Activated T-cell treated with anti-CD3 and anti-CD28 coated beads, Interleukin-2, amount 50 U/mL, for 24 hours (primary cell): Measurements from ENCODE around the gene LAT.

ENCODE experiments used
- DNase-seq: peaks from one replicate; pipeline ENCODE4 v3.0.0-alpha.2; 2020
- H3K27ac Mint-ChIP-seq: 2 replicates; pipeline ENCODE4 v1.8.0; 2020; ENCODE audit warnings: mild to moderate bottlenecking, mixed read lengths
- H3K27me3 Mint-ChIP-seq: 2 replicates; pipeline ENCODE4 v1.8.0; 2020; ENCODE audit warnings: mixed read lengths
- H3K36me3 Mint-ChIP-seq: 2 replicates; pipeline ENCODE4 v1.8.0; 2020; ENCODE audit warnings: low read depth, mixed read lengths
- H3K4me1 Mint-ChIP-seq: 2 replicates; pipeline ENCODE4 v1.8.0; 2020; ENCODE audit warnings: low read depth, mixed read lengths
- H3K4me3 Mint-ChIP-seq: 2 replicates; pipeline ENCODE4 v1.8.0; 2020; ENCODE audit warnings: mild to moderate bottlenecking, moderate library complexity, mixed read lengths
- H3K9me3 Mint-ChIP-seq: 2 replicates; pipeline ENCODE4 v1.8.0; 2020; ENCODE audit warnings: mixed read lengths

The LAT gene

DNA sequence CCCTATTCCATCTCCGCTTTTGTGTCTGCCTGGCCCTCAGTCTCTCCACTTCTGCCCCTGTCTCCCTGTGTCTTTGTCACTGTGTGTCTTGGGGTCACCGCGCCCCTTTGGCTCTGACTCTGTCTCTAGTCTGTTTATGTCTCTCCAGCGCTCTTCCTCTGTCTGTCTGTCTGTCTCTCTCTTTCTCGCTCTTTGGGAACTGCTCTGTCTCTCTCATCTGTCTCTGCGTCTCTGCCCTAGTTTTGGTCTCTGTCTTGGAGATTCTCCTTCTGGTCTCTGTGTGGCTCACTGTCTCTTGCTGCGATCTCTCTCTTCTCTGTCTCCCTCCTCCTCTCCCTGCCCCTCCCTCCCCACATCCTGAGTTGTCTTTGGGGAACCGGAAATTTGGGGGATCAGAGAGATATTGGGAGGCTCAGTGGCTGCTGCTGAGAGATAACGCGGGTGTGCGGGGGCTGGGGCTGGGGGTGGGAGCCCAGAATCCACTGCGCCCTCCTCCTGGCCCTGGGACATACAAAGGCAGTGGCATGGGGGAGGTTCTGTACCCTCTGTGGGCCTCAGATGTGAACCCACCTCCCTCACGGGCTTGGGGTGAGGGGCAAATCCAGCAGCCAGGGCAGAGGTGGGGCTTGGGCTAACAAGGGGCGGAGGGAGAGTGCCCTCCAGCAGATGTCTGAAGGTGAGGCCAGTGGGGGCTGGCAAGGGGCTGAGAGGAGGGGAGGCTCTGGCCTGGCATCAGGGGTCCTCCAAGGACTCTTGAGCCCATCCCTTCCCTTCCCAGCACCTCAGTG lies 24.4 kb downstream of the LAT start:
- Mint-ChIP-seq H3K4me3 (peak overlapping the region; percentile 49), H3K4me1 (peaks cover 81% of the 10 kb centered on the region), H3K36me3 (no peaks in the 10 kb centered on the region), H3K27ac (peak overlapping the region; percentile 93), H3K27me3 (no peaks in the 10 kb centered on the region), H3K9me3 (no peaks in the 10 kb centered on the region)
- peak; percentile 64 for DNase-seq

GRCh38 chr16:29009838-29010166 lies 24.9 kb downstream of the LAT start:
- no peaks in the 10 kb centered on the region for H3K27me3 Mint-ChIP-seq
- no peaks in the 10 kb centered on the region for H3K36me3 Mint-ChIP-seq
- DNase-seq = no peak
- no peaks in the 10 kb centered on the region for H3K9me3 Mint-ChIP-seq
- H3K4me3 Mint-ChIP-seq = no peak overlapping the region
- H3K4me1 Mint-ChIP-seq = peaks cover 82% of the 10 kb centered on the region
- H3K27ac Mint-ChIP-seq = peak overlapping the region; percentile 93

DNA sequence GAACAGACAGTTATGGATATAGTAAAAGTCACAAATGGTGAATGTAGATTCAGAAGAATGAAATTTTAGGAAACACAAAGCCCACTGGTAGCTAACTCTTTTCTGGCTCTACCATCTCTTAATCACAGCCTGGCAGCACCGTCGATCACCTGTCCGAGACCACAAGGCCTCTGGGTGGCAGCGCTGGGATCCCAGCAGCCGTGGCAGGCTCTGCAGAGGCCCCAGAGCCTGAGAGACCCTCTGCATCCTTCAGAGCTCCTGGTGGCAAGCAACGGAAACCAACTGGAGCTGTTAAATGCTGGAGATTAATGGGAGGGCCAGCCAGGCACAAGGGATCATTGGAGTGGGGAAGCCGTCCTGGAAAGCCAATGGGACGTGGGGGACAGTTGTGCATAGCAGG lies 26.3 kb downstream of the LAT start:
- Mint-ChIP-seq H3K36me3 (no peaks in the 10 kb centered on the region), H3K27ac (peak overlapping the region; percentile 29), H3K4me3 (no peak overlapping the region), H3K9me3 (no peaks in the 10 kb centered on the region), H3K27me3 (no peaks in the 10 kb centered on the region), H3K4me1 (peaks cover 79% of the 10 kb centered on the region)
- DNase-seq = no peak

DNA sequence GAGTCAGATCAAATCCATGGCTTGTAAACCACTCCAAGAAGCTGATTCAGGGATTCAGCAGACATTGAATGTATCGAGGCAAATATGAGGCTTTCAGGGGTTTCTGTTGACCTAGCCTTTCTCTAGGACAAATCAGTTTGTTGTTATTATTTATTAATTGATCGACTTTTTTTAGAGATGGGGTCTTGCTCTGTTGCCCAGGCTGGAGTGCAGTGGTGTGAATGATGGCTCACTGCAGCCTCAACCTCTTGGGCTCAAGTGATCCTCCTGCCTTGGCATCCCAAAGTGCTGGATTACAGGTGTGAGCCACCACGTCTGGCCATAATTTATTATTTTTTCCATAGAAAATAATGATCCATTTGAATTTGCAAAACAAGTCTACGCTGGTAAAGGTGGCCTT lies 27.0 kb downstream of the LAT start:
- Mint-ChIP-seq H3K4me3 (no peak overlapping the region), H3K4me1 (peaks cover 77% of the 10 kb centered on the region), H3K9me3 (no peaks in the 10 kb centered on the region), H3K36me3 (no peaks in the 10 kb centered on the region), H3K27ac (peak overlapping the region; percentile 93), H3K27me3 (no peaks in the 10 kb centered on the region)
- DNase-seq = no peak

GRCh38 chr16:29012913-29013553 lies 28.2 kb downstream of the LAT start:
- Mint-ChIP-seq H3K4me1 (peaks cover 68% of the 10 kb centered on the region), H3K36me3 (no peaks in the 10 kb centered on the region)
- DNase-seq = no peak

DNA sequence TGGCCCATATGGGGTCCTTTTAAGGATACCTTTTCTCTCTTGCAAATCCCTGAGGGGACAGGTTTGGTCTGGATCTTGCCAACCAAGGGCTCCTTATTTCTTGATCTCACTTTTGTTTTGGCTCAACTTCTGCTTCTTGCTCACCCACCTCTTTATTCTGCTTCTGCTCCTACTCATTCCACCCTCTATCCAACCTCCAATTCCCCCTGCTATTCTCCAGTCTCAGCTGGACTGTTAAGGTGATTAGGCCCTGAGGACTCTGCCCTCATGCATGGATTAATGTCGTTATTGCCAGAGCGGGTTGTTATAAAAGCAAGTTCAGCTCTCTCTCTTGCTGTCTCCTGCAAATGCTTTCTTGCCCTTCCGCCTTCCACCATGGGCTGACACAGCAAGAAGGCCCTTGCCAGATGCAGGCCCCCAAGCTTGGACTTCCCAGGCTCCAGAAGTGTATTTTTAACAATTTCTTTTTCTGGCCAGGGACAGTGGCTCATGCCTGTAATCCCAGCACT lies 29.8 kb downstream of the LAT start:
- no peaks in the 10 kb centered on the region for H3K27me3 Mint-ChIP-seq
- no peaks in the 10 kb centered on the region for H3K36me3 Mint-ChIP-seq
- no peaks in the 10 kb centered on the region for H3K9me3 Mint-ChIP-seq
- no peak for DNase-seq
- H3K4me1 Mint-ChIP-seq = peaks cover 61% of the 10 kb centered on the region
- H3K4me3 Mint-ChIP-seq = no peak overlapping the region
- peak overlapping the region; percentile 93 for H3K27ac Mint-ChIP-seq

More at GRCh38 chr16:29012913-29013553, 28.2 kb downstream of the LAT start:
- H3K4me3 Mint-ChIP-seq = peak overlapping the region; percentile 11
- no peaks in the 10 kb centered on the region for H3K9me3 Mint-ChIP-seq
- H3K27me3 Mint-ChIP-seq = no peaks in the 10 kb centered on the region
- peak overlapping the region; percentile 93 for H3K27ac Mint-ChIP-seq

DNA sequence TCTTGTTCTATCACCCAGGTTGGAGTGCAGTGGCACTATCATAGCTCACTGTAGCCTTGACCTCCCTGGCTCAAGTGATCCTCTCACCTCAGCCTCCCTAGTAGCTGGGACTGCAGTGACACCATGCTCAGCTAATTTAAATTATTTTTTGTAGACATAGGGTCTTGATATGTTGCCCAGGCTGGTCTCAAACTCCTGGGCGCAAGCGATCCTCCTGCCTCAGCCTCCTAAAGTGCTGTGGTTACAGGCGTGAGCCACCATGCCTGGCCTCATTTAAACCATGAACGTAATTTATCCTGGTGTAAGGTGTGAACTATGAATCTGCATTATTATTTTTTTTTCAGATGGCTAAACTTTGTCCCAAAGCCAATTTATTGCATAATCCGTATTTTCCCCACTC lies 37.3 kb downstream of the LAT start:
- no peaks in the 10 kb centered on the region for H3K9me3 Mint-ChIP-seq
- no peaks in the 10 kb centered on the region for H3K27me3 Mint-ChIP-seq
- peaks cover 78% of the 10 kb centered on the region for H3K4me1 Mint-ChIP-seq
- no peaks in the 10 kb centered on the region for H3K36me3 Mint-ChIP-seq
- H3K4me3 Mint-ChIP-seq = no peak overlapping the region
- DNase-seq = peak; percentile 29
- peak overlapping the region; percentile 94 for H3K27ac Mint-ChIP-seq

DNA sequence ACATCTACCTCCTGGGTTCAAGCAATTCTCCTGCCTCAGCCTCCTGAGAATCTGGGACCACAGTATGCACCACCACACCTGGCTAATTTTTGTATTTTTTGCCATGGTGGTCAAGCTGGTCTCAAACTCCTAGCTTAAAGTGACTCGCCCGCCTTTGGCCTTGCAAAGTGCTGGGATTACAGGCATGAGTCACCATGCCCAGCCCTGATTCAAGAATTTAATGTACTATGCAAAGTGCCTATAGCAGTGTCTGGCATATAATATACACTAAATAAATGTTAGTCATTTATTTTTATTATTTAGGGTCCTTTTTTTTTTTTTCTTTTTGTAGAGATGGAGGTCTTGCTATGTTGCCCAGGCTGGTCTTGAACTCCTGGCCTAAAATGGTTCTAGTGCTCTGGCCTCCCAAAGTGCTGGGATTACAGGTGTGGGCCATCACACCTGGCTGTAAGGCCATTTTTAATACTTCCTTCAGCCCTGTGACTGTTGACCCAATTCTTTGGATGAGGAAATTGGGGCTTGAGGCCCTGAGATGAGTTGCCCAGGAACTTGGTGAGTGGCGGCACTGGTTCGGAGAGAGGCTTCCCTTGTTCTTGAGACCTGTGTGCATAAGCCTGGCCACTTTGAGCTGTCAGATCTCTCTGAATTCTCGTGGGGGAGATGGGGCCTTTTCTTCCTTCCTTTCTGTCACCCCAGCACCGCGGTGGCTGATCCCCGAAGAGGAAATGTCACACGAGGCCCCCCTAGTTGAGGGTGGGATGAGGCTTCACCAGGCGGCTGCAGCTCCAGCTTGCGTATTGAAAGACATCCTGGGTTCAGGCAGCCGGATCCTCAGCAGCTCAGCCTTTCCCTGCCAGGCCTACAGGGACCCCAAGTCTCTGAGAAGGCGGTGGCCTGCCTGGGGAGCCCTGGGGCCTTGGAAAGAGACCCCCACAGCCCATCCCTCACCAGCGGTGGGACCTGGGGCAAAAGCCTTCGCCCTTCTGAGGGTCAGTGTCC lies 38.7 kb downstream of the LAT start:
- Mint-ChIP-seq H3K36me3 (no peaks in the 10 kb centered on the region), H3K4me1 (peaks cover 83% of the 10 kb centered on the region), H3K4me3 (peak overlapping the region; percentile 15), H3K9me3 (no peaks in the 10 kb centered on the region), H3K27ac (peak overlapping the region; percentile 80), H3K27me3 (no peaks in the 10 kb centered on the region)
- peak; percentile 46 for DNase-seq

DNA sequence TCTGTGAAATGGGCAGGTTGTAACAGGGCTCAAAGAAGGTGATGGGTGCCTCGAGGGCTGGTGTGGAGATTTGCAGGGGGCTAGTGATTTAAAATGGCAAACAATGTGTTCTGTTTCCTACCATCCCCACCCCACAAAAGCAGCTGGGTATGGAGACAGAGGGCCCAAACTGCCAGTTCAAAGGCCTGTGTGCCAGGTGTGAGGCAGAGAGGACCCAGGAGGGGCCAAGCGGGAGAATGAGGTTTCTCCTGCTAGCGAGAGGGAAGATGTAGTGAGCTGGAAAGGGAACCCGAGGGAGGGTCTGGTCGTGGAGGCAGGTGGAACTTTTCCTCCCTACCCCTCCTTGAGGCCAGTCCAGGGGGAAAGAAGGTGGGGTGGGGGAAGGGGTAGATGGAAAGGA lies 39.4 kb downstream of the LAT start:
- no peak for DNase-seq
- H3K36me3 Mint-ChIP-seq = no peaks in the 10 kb centered on the region
- H3K9me3 Mint-ChIP-seq = no peaks in the 10 kb centered on the region
- H3K4me3 Mint-ChIP-seq = peak overlapping the region; percentile 15
- H3K27me3 Mint-ChIP-seq = no peaks in the 10 kb centered on the region
- H3K4me1 Mint-ChIP-seq = peaks cover 88% of the 10 kb centered on the region
- peak overlapping the region; percentile 80 for H3K27ac Mint-ChIP-seq

- peak overlapping the region; percentile 31 for H3K4me3 Mint-ChIP-seq
Observed at GRCh38 chr16:29025218-29025617, 40.4 kb downstream of the LAT start.

GRCh38 chr16:29025735-29026134 lies 40.9 kb downstream of the LAT start:
- Mint-ChIP-seq H3K4me1 (peaks cover 90% of the 10 kb centered on the region), H3K36me3 (no peaks in the 10 kb centered on the region), H3K4me3 (no peak overlapping the region), H3K27me3 (no peaks in the 10 kb centered on the region), H3K9me3 (no peaks in the 10 kb centered on the region), H3K27ac (peak overlapping the region; percentile 42)
- DNase-seq = no peak

More at GRCh38 chr16:29025218-29025617, 40.4 kb downstream of the LAT start:
- H3K36me3 Mint-ChIP-seq = no peaks in the 10 kb centered on the region
- H3K9me3 Mint-ChIP-seq = no peaks in the 10 kb centered on the region
- peak overlapping the region; percentile 42 for H3K27ac Mint-ChIP-seq
- H3K27me3 Mint-ChIP-seq = no peaks in the 10 kb centered on the region
- H3K4me1 Mint-ChIP-seq = peaks cover 90% of the 10 kb centered on the region
- DNase-seq = no peak

DNA sequence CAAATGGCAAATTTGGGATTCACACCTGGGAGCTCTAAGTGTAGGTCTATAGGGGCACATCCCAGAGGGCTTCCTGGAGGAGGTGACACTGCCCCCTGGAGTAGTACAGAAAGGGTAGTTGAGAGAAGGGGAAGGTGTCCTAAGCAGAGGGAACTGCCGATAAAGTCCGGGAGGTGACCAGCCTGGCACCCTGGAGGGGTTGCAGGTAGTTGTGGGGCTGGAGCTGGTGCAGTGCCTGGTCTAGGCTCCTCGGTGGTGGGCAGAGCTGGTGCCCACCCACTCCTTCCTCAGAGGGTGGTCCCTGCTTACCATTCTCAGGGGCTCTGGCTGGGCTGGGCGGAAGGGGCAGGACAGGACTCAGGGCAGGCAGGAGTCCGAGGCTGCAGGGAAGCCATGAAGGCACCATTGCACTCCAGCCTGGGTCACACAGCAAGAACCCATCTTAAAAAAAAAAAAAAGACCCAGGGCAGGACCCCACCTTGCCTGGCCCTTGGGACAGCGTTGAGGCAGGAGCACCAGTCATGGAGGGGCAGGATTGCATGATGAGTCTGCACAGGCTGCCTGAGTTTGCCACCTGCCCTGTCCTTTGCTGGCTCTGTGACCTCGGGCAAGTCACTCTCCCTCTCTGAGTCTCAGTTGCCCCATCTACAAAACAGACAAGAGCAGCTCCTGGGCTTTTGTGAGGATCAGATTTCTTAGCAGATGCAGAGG lies 43.8 kb downstream of the LAT start:
- peaks cover 67% of the 10 kb centered on the region for H3K4me1 Mint-ChIP-seq
- H3K4me3 Mint-ChIP-seq = peak overlapping the region; percentile 53
- H3K36me3 Mint-ChIP-seq = no peaks in the 10 kb centered on the region
- peak overlapping the region; percentile 92 for H3K27ac Mint-ChIP-seq
- no peaks in the 10 kb centered on the region for H3K27me3 Mint-ChIP-seq
- no peak for DNase-seq
- no peaks in the 10 kb centered on the region for H3K9me3 Mint-ChIP-seq

- Mint-ChIP-seq H3K4me3 (peak overlapping the region; percentile 53), H3K36me3 (no peaks in the 10 kb centered on the region), H3K27ac (peak overlapping the region; percentile 92), H3K4me1 (peaks cover 59% of the 10 kb centered on the region), H3K27me3 (no peaks in the 10 kb centered on the region), H3K9me3 (no peaks in the 10 kb centered on the region)
- DNase-seq = peak; percentile 91
Observed at GRCh38 chr16:29029168-29029994, 44.5 kb downstream of the LAT start.
